Mucosa of rectum (tissue), 2 donors: ENCODE measurements around the gene ANXA6.

Source experiments
- H3K27ac ChIP-seq, 2 donors: one replicate each; pipeline ENCODE4 v1.7.0; 2013; ENCODE audit warnings: inconsistent platforms in 2 of 2, low read depth in 2 of 2, low read length in 2 of 2
- H3K27me3 ChIP-seq, 2 donors: one replicate each; pipeline ENCODE4 v1.7.0; 2013; ENCODE audit warnings: low read length in 2 of 2; ENCODE audit not compliant: control insufficient read depth in 2 of 2, insufficient read depth in 2 of 2
- H3K36me3 ChIP-seq, 2 donors: one replicate each; pipeline ENCODE4 v1.7.0; 2013; ENCODE audit warnings: low read length in 2 of 2; ENCODE audit not compliant: control insufficient read depth in 2 of 2, insufficient read depth in 2 of 2
- H3K4me1 ChIP-seq, 2 donors: one replicate each; pipeline ENCODE4 v1.7.0; 2013; ENCODE audit warnings: low read length in 2 of 2, mild to moderate bottlenecking in 1 of 2; ENCODE audit not compliant: control insufficient read depth in 2 of 2, insufficient read depth in 2 of 2
- H3K4me3 ChIP-seq, 2 donors: one replicate each; pipeline ENCODE4 v1.7.0; 2013; ENCODE audit warnings: low read length in 2 of 2
- H3K9ac ChIP-seq, 2 donors: one replicate each; pipeline ENCODE4 v1.7.0; 2013; ENCODE audit warnings: low read length in 2 of 2, low read depth in 1 of 2, mild to moderate bottlenecking in 1 of 2
- H3K9me3 ChIP-seq, 2 donors: one replicate each; pipeline ENCODE4 v1.7.0; 2013; ENCODE audit warnings: low read length in 2 of 2; ENCODE audit not compliant: control insufficient read depth in 2 of 2
- donor health status: healthy.
- donor health status: Normal muscosa, but diverticular disease.

ANXA6 gene

GRCh38 chr5:151051931-151052608 lies 105.5 kb downstream of the ANXA6 start:
- no peaks in the 10 kb centered on the region for H3K9me3 ChIP-seq
- no peaks in the 10 kb centered on the region for H3K27me3 ChIP-seq
- H3K27ac ChIP-seq: no peak overlapping the region
- H3K9ac ChIP-seq: peak overlapping the region in 1 of 2 donors; percentile 27
- H3K4me1 ChIP-seq: peaks cover 16 to 25% of the 10 kb centered on the region in 2 donors
- peaks cover 73 to 86% of the 10 kb centered on the region in 2 donors for H3K36me3 ChIP-seq
- no peak overlapping the region for H3K4me3 ChIP-seq

GRCh38 chr5:151051066-151051930 lies 106.3 kb downstream of the ANXA6 start:
- Histone ChIP-seq H3K27ac (no peak overlapping the region), H3K36me3 (peaks cover 72 to 84% of the 10 kb centered on the region in 2 donors), H3K27me3 (no peaks in the 10 kb centered on the region), H3K9ac (peak overlapping the region in 1 of 2 donors; percentile 27), H3K9me3 (no peaks in the 10 kb centered on the region), H3K4me1 (peaks cover 16 to 25% of the 10 kb centered on the region in 2 donors), H3K4me3 (no peak overlapping the region)
